ENCODE data around the gene RCVRN.

- no peak for TF ChIP-seq CTCF (IDR thresholded peaks at IDR 0.05)
- no peak for TF ChIP-seq POLR2A (IDR thresholded peaks at IDR 0.05)
Measured at GRCh38 chr17:9860851-9861250, 44.2 kb downstream of the RCVRN start.

Data from uterus (tissue), 2 donors.